H1 (cell line): ENCODE results near the gene ADK. TPM values are rescaled to one million over a fixed set of nuclear protein-coding genes. Genes with fewer than 3 reads are reported as not detected.

Experiments
- CTCF ChIA-PET: fragments of 300-600 bp; sonication (Branson Sonifier 250); formaldehyde crosslinking; loops from one replicate; lab custom pipeline; 2021; ENCODE audit not compliant: partially characterized antibody; lab: Charles Lee
- POLR2A ChIA-PET: fragments of 300-600 bp; sonication (Branson Sonifier 250); formaldehyde crosslinking; loops from one replicate; lab custom pipeline; 2021; ENCODE audit warnings: inconsistent platforms; ENCODE audit not compliant: partially characterized antibody; lab: Charles Lee
- DNase-seq, 2 experiments: peaks; one replicate each; pipeline versions ENCODE4 v3.0.0 to v3.0.0-alpha.2; 2010 to 2022; ENCODE audit warnings: low spot score in 2 of 2, low read depth in 1 of 2, mixed read lengths in 1 of 2
- FAIRE-seq: peaks from 2 replicates; lab custom pipeline; 2011; peaks lifted over from hg19 to GRCh38; lab: Jason Lieb, UNC
- H2AFZ ChIP-seq: 2 replicates; pipeline ENCODE4 v1.8.1; 2012; ENCODE audit warnings: low read length, inconsistent platforms
- H2AK5ac ChIP-seq: 2 replicates; pipeline ENCODE4 v1.6.1; 2013; ENCODE audit warnings: low read depth, low read length
- H2BK120ac ChIP-seq: replicated peaks from 2 replicates; pipeline ENCODE3; 2013; ENCODE audit warnings: low read depth, low read length, inconsistent platforms
- H2BK12ac ChIP-seq: 2 replicates; pipeline ENCODE4 v1.6.1; 2013; ENCODE audit warnings: low read depth, low read length
- H2BK15ac ChIP-seq: 2 replicates; pipeline ENCODE4 v1.6.1; 2013; ENCODE audit warnings: low read length
- H2BK20ac ChIP-seq: 2 replicates; pipeline ENCODE4 v1.6.1; 2013; ENCODE audit warnings: low read length
- H2BK5ac ChIP-seq: 2 replicates; pipeline ENCODE4 v1.6.1; 2013; ENCODE audit warnings: low read depth, low read length
- H3K14ac ChIP-seq: 2 replicates; pipeline ENCODE4 v1.6.1; 2013; ENCODE audit warnings: inconsistent platforms; ENCODE audit not compliant: insufficient read length
- H3K18ac ChIP-seq: 2 replicates; pipeline ENCODE4 v1.6.1; 2013; ENCODE audit warnings: low read length; ENCODE audit errors: extremely low read depth
- H3K23ac ChIP-seq: 2 replicates; pipeline ENCODE4 v1.6.1; 2013; ENCODE audit warnings: inconsistent platforms; ENCODE audit not compliant: insufficient read length
- H3K23me2 ChIP-seq: 2 replicates; pipeline ENCODE4 v1.6.1; 2013; ENCODE audit warnings: low read depth, low read length
- H3K27ac ChIP-seq: 2 replicates; pipeline ENCODE4 v1.6.1; 2011; ENCODE audit warnings: low read depth, low read length, inconsistent platforms
- H3K27me3 ChIP-seq, 4 experiments: replicated peaks in 1 of 4; 1 replicate in 1 of 4; 2 replicates in 3 of 4; pipeline versions ENCODE4 v1.6.1 to v1.8.1; 2011 to 2013; ENCODE audit warnings: low read length in 3 of 4, mild to moderate bottlenecking in 3 of 4, inconsistent platforms in 2 of 4, mixed read lengths in 2 of 4, moderate library complexity in 1 of 4; ENCODE audit not compliant: control insufficient read depth in 3 of 4, insufficient read depth in 3 of 4; ENCODE audit errors: extremely low read depth in 1 of 4
- H3K36me3 ChIP-seq, 4 experiments: 2 replicates each; pipeline versions ENCODE4 v1.6.1 to v1.8.1; 2011 to 2013; ENCODE audit warnings: mild to moderate bottlenecking in 4 of 4, low read length in 3 of 4, moderate library complexity in 2 of 4, control low read depth in 1 of 4, inconsistent platforms in 1 of 4; ENCODE audit not compliant: insufficient read depth in 4 of 4, control insufficient read depth in 2 of 4
- H3K4ac ChIP-seq: replicated peaks from 2 replicates; pipeline ENCODE3; 2013; ENCODE audit warnings: low read length, low read depth, mixed read lengths, inconsistent platforms; ENCODE audit not compliant: insufficient read length
- H3K4me1 ChIP-seq, 4 experiments: replicated peaks in 1 of 4; 1 replicate in 1 of 4; 2 replicates in 3 of 4; pipeline versions ENCODE4 v1.6.1 to v1.8.1; 2011 to 2013; ENCODE audit warnings: low read length in 3 of 4, inconsistent platforms in 2 of 4, mixed read lengths in 1 of 4; ENCODE audit not compliant: insufficient read depth in 4 of 4, control insufficient read depth in 3 of 4
- H3K4me2 ChIP-seq, 2 experiments: 2 replicates each; pipeline versions ENCODE4 v1.6.1 to v1.8.1; 2011 to 2013; ENCODE audit warnings: low read depth in 2 of 2, low read length in 2 of 2, control low read depth in 1 of 2, inconsistent platforms in 1 of 2, mild to moderate bottlenecking in 1 of 2; ENCODE audit not compliant: insufficient read depth in 1 of 2
- H3K4me3 ChIP-seq, 4 experiments: fragments of 200-600, 300-600 bp in 1 of 4; sonication (generic), shearing (Covaris generic), sonication (Bioruptor Twin) in 1 of 4; 2 replicates each; pipeline versions ENCODE4 v1.5.1 to v1.8.1; 2011 to 2016; ENCODE audit warnings: low read length in 4 of 4, low read depth in 3 of 4, control low read depth in 2 of 4, inconsistent platforms in 2 of 4, mild to moderate bottlenecking in 2 of 4, mixed read lengths in 1 of 4, moderate library complexity in 1 of 4; ENCODE audit not compliant: insufficient read depth in 2 of 4; ENCODE audit errors: extremely low read depth in 1 of 4
- H3K56ac ChIP-seq: replicated peaks from 2 replicates; pipeline ENCODE3; 2013; ENCODE audit warnings: low read depth, mild to moderate bottlenecking, mixed read lengths, low read length, inconsistent platforms; ENCODE audit not compliant: insufficient read length
- H3K79me1 ChIP-seq: 2 replicates; pipeline ENCODE4 v1.6.1; 2013; ENCODE audit warnings: low read depth, low read length, control low read depth
- H3K79me2 ChIP-seq, 2 experiments: 2 replicates each; pipeline versions ENCODE4 v1.6.1 to v1.8.1; 2012 to 2013; ENCODE audit warnings: low read length in 2 of 2, mild to moderate bottlenecking in 2 of 2, inconsistent platforms in 1 of 2; ENCODE audit not compliant: insufficient read depth in 2 of 2, control insufficient read depth in 1 of 2
- H3K9ac ChIP-seq, 4 experiments: replicated peaks in 1 of 4; 1 replicate in 1 of 4; 2 replicates in 3 of 4; pipeline versions ENCODE4 v1.6.1 to v1.8.1; 2011 to 2013; ENCODE audit warnings: low read depth in 3 of 4, low read length in 3 of 4, control low read depth in 2 of 4, mild to moderate bottlenecking in 2 of 4, moderate library complexity in 2 of 4, inconsistent platforms in 1 of 4; ENCODE audit errors: extremely low read depth in 1 of 4
- H3K9me3 ChIP-seq, 2 experiments: 2 replicates each; pipeline versions ENCODE4 v1.6.1 to v1.8.1; 2012 to 2013; ENCODE audit warnings: mild to moderate bottlenecking in 2 of 2, moderate library complexity in 2 of 2, control low read depth in 1 of 2, inconsistent platforms in 1 of 2, low read depth in 1 of 2, low read length in 1 of 2, mixed read lengths in 1 of 2; ENCODE audit not compliant: insufficient read depth in 2 of 2
- H4K20me1 ChIP-seq, 2 experiments: replicated peaks in 1 of 2; 2 replicates each; pipeline versions ENCODE3 to v1.8.1; 2011 to 2013; ENCODE audit warnings: inconsistent platforms in 2 of 2, low read length in 2 of 2, mild to moderate bottlenecking in 1 of 2; ENCODE audit not compliant: insufficient read depth in 2 of 2, control insufficient read depth in 1 of 2
- H4K5ac ChIP-seq: 2 replicates; pipeline ENCODE4 v1.6.1; 2013; ENCODE audit warnings: low read length, low read depth, mixed read lengths, inconsistent platforms; ENCODE audit not compliant: insufficient read length
- H4K8ac ChIP-seq: 2 replicates; pipeline ENCODE4 v1.8.0; 2013; ENCODE audit warnings: mild to moderate bottlenecking, moderate library complexity, low read length, inconsistent platforms; ENCODE audit not compliant: insufficient read depth; ENCODE audit errors: extremely low read depth
- H4K91ac ChIP-seq: replicated peaks from 2 replicates; pipeline ENCODE3; 2013; ENCODE audit warnings: low read length, mixed read lengths, inconsistent platforms; ENCODE audit not compliant: insufficient read length
- ATF3 ChIP-seq: IDR thresholded peaks from 2 replicates; pipeline ENCODE4 v1.6.1; 2011; ENCODE audit warnings: low read depth, mild to moderate bottlenecking, low read length; ENCODE audit not compliant: insufficient read depth
- CTCF ChIP-seq, 3 experiments: IDR thresholded peaks; 1 replicate in 2 of 3; 2 replicates in 1 of 3; pipeline versions ENCODE4 v1.5.1 to v1.6.1; 2011; ENCODE audit warnings: low read length in 3 of 3, mild to moderate bottlenecking in 3 of 3, inconsistent platforms in 2 of 3, low read depth in 1 of 3, moderate library complexity in 1 of 3; ENCODE audit not compliant: insufficient read depth in 1 of 3; ENCODE audit errors: control extremely low read depth in 1 of 3
- JUND ChIP-seq: IDR thresholded peaks from 2 replicates; pipeline ENCODE4 v1.6.1; 2011; ENCODE audit warnings: mild to moderate bottlenecking, improper control_type of control experiment, low read length
- RAD21 ChIP-seq, 2 experiments: IDR thresholded peaks in 1 of 2; conservative IDR thresholded peaks in 1 of 2; 2 replicates each; pipeline ENCODE4 v1.6.1; 2011; ENCODE audit warnings: low read depth in 2 of 2, low read length in 2 of 2, improper control_type of control experiment in 1 of 2, inconsistent platforms in 1 of 2, mild to moderate bottlenecking in 1 of 2, moderate library complexity in 1 of 2
- SIN3A ChIP-seq, 2 experiments: IDR thresholded peaks in 1 of 2; conservative IDR thresholded peaks in 1 of 2; 2 replicates each; pipeline ENCODE4 v1.6.1; 2011 to 2012; ENCODE audit warnings: low read length in 2 of 2, improper control_type of control experiment in 1 of 2, low read depth in 1 of 2, mild to moderate bottlenecking in 1 of 2
- SP1 ChIP-seq: IDR thresholded peaks from 2 replicates; pipeline ENCODE4 v1.6.1; 2011; ENCODE audit warnings: low read depth, low read length
- TAF1 ChIP-seq: IDR thresholded peaks from 2 replicates; pipeline ENCODE4 v1.6.1; 2011; ENCODE audit warnings: mild to moderate bottlenecking, low read depth, low read length
- USF2 ChIP-seq: IDR thresholded peaks from 2 replicates; pipeline ENCODE4 v1.6.1; 2011; ENCODE audit warnings: low read length, improper control_type of control experiment
- YY1 ChIP-seq: IDR thresholded peaks from 2 replicates; pipeline ENCODE4 v1.6.1; 2011; ENCODE audit warnings: low read depth, mild to moderate bottlenecking, low read length
- WGBS, 2 experiments: shearing (Covaris generic) in 1 of 2; methylation state at CpG; one replicate each; pipeline versions ENCODE4 v1.1.6 to v1.1.7; 2013 to 2015; ENCODE audit warnings: low lambda C conversion rate in 2 of 2, mixed read lengths in 2 of 2, inconsistent platforms in 1 of 2, low coverage in 1 of 2, missing lambda C conversion rate in 1 of 2; ENCODE audit not compliant: insufficient replicate concordance in 2 of 2, insufficient coverage in 1 of 2, insufficient read length in 1 of 2; ENCODE audit errors: extremely low coverage in 1 of 2, missing lambda C conversion rate in 1 of 2; 5-methylcytosine and 5-hydroxymethylcytosine counted together
- polyA plus RNA-seq, 7 experiments: library from polyadenylated mRNA; depleted of rRNA in 3 of 7; stranded (reverse) in 5 of 7; unstranded in 2 of 7; fragments of >200 nt in 5 of 7; fragments of 200-250 nt in 2 of 7; gene quantifications; 1 replicate in 5 of 7; 2 replicates in 1 of 7; 4 replicates in 1 of 7; pipeline versions ENCODE4 v1.2.1 to v1.2.3, GENCODE V29; 2011 to 2013; ENCODE audit warnings: missing spikeins in 2 of 7, mixed read lengths in 2 of 7
- total RNA-seq: library from RNA; stranded (reverse); fragmentation: NEBNext Ultra II Directional; extraction: Animal tissue kit (Norgen Biotek cat#: 25700); gene quantifications from 2 replicates; pipeline ENCODE4 v1.2.1, GENCODE V29; 2021

Gene ADK
- total and polyA plus RNA-seq, 2 of the 8 experiments (the other 6 are each of a cell fraction or from before 2014, with no cell fraction given): 12.3 to 42.4 TPM

DNA sequence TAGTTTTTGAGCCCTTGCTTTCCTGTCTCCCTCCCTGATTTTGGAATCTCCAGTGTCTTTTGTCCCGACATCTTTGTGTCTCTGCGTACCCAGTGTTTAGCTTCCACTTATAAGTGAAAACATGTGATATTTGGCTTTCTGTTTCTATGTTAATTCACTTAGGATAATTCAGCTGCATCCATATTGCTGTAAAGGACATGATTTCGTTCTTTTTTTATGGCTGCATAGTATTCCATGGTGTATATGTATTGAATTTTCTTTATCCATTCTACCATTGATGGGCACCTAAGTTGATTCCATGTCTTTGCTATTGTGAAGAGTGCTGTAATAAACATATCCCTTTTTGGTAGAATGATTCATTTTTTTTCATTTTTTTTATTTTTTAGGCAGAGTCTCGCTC is 48.3 kb downstream of the ADK start:
- no peaks in the 10 kb centered on the region for H3K9me3 ChIP-seq
- H3K79me2 ChIP-seq: peaks cover 0 to 31% of the 10 kb centered on the region in 2 experiments; a peak in 2 of 4 replicates
- H4K20me1 ChIP-seq: no peaks in the 10 kb centered on the region
- H4K8ac ChIP-seq: no peak overlapping the region
- DNase-seq (no peak), FAIRE-seq (no peak)
- H3K14ac ChIP-seq: no peak overlapping the region
- H3K4me2 ChIP-seq: no peak overlapping the region
- H2BK20ac ChIP-seq: no peak overlapping the region
- no peaks in the 10 kb centered on the region; the same call in 1 of the 2 replicates for H3K79me1 ChIP-seq
- POLR2A ChIA-PET: no interaction called here
- H3K23me2 ChIP-seq: no peaks in the 10 kb centered on the region
- no peak overlapping the region for H2BK15ac ChIP-seq
- no peak overlapping the region for H2BK12ac ChIP-seq
- no peak overlapping the region for H3K23ac ChIP-seq
- H3K4ac ChIP-seq: no peak overlapping the region
- no peak overlapping the region for H2BK5ac ChIP-seq
- H4K5ac ChIP-seq: no peak overlapping the region
- no peak overlapping the region for H2AFZ ChIP-seq
- no peak overlapping the region for H3K4me3 ChIP-seq
- no peak overlapping the region for H3K9ac ChIP-seq
- peaks cover 0 to 6% (median 0%) of the 10 kb centered on the region in 4 experiments; a peak in 1 of 8 replicates for H3K36me3 ChIP-seq
- H2BK120ac ChIP-seq: no peak overlapping the region
- H4K91ac ChIP-seq: no peak overlapping the region
- H2AK5ac ChIP-seq: no peak overlapping the region
- WGBS, 2 experiments: 91% methylated on average over 4 of the region's 4 CpGs; no CpG with 5 or more reads in 1 of the 2 experiments
- no peaks in the 10 kb centered on the region for H3K27me3 ChIP-seq
- no peaks in the 10 kb centered on the region for H3K4me1 ChIP-seq
- no peak overlapping the region for H3K18ac ChIP-seq
- H3K56ac ChIP-seq: no peak overlapping the region
- CTCF ChIA-PET: interaction anchor here (0.9 kb wide), 1 partner anchor 10 kb away, joined by 4 read pairs; no protein-coding TSS in a partner anchor
- no peak overlapping the region for H3K27ac ChIP-seq
- TF ChIP-seq USF2: no peak
- TF ChIP-seq CTCF (IDR thresholded peaks at IDR 0.05; ENCODE audit: control extremely low read depth in 1 of 3, insufficient read depth in 1 of 3, low read depth in 1 of 3, low read length in 3 of 3): no peak
- no peak for TF ChIP-seq ATF3
- TF ChIP-seq JUND: no peak
- no peak for TF ChIP-seq RAD21 (IDR thresholded peaks at IDR 0.05 in 1 of 2, conservative IDR thresholded peaks at IDR 0.05 in 1 of 2; ENCODE audit: low read depth in 2 of 2, low read length in 2 of 2)
- TF ChIP-seq TAF1: no peak
- no peak for TF ChIP-seq YY1
- TF ChIP-seq SP1: no peak
- no peak for TF ChIP-seq SIN3A (conservative IDR thresholded peaks at IDR 0.05 in 1 of 2, IDR thresholded peaks at IDR 0.05 in 1 of 2; ENCODE audit: low read depth in 1 of 2, low read length in 2 of 2)
